ENCODE measurements around the gene BUD23. TPM values are rescaled to one million over a fixed set of nuclear protein-coding genes. Genes with fewer than 3 reads are reported as not detected.

The BUD23 gene
- total RNA-seq, 1 experiment from 2014 or later, result 168 TPM

GRCh38 chr7:73669288-73669701, 14.1 kb upstream of the BUD23 start (continued):
- no peak for TF ChIP-seq JUND (IDR thresholded peaks at IDR 0.05)
- no peak for TF ChIP-seq ZNF274 (IDR thresholded peaks at IDR 0.05; ENCODE audit: low read depth, low read length)

GRCh38 chr7:73669858-73670385, 13.5 kb upstream of the BUD23 start:
- ChIA-PET POLR2A (interaction anchor here (0.9 kb wide), 1 partner anchor 46 kb away, joined by 4 read pairs; the partner anchor contains the start of gene MLXIPL), RAD21 (ENCODE audit: low non-redundant PET in 1 of 2, low total read pairs in 2 of 2, uncharacterized antibody in 2 of 2, unreplicated experiment in 2 of 2) (interaction anchor here in 1 of 2 experiments (1.1 kb wide), 1 partner anchor 63 kb away, joined by 5 read pairs; no protein-coding TSS in a partner anchor), CTCF (interaction anchor here (1.1 to 2.2 kb wide), 3 partner anchors 40 to 65 kb away, joined by 3 to 8 read pairs (median 3); no protein-coding TSS in a partner anchor)
- ATAC-seq (no peak), DNase-seq (ENCODE audit: low read depth, low spot score) (no peak)
- Histone ChIP-seq H3K4me1 (ENCODE audit: control insufficient read depth in 1 of 2, insufficient read depth in 2 of 2, low read length in 2 of 2) (peaks cover 23 to 35% of the 10 kb centered on the region in 2 experiments), H3K4me3 (replicated peaks in 1 of 2; ENCODE audit: low read depth in 1 of 2, low read length in 2 of 2) (no peak overlapping the region), H3K27ac (ENCODE audit: low read depth, low read length) (no peak overlapping the region), H4K20me1 (ENCODE audit: insufficient read depth) (no peaks in the 10 kb centered on the region), H3K36me3 (ENCODE audit: control insufficient read depth in 1 of 2, insufficient read depth in 2 of 2, low read length in 2 of 2) (peaks cover 0 to 5% of the 10 kb centered on the region in 2 experiments; a peak in 1 of 4 replicates), H3K4me2 (ENCODE audit: low read length) (no peak overlapping the region), H2AFZ (ENCODE audit: low read depth, low read length, poor library complexity, severe bottlenecking) (no peak overlapping the region), H3K9me2 (ENCODE audit: insufficient read depth) (no peaks in the 10 kb centered on the region), H3K27me3 (ENCODE audit: insufficient read depth, low read length) (no peaks in the 10 kb centered on the region), H3K9ac (ENCODE audit: low read length) (no peak overlapping the region), H3K79me2 (ENCODE audit: insufficient read depth, low read length) (no peaks in the 10 kb centered on the region), H3K9me3 (ENCODE audit: control insufficient read depth in 1 of 2, insufficient read depth in 1 of 2, low read depth in 1 of 2, low read length in 2 of 2) (no peaks in the 10 kb centered on the region; a peak in 1 of 4 replicates)
- TF ChIP-seq ZNF274 (IDR thresholded peaks at IDR 0.05; ENCODE audit: low read depth, low read length), result no peak
- TF ChIP-seq MAX (IDR thresholded peaks at IDR 0.05), result no peak
- TF ChIP-seq, protein P1, sequence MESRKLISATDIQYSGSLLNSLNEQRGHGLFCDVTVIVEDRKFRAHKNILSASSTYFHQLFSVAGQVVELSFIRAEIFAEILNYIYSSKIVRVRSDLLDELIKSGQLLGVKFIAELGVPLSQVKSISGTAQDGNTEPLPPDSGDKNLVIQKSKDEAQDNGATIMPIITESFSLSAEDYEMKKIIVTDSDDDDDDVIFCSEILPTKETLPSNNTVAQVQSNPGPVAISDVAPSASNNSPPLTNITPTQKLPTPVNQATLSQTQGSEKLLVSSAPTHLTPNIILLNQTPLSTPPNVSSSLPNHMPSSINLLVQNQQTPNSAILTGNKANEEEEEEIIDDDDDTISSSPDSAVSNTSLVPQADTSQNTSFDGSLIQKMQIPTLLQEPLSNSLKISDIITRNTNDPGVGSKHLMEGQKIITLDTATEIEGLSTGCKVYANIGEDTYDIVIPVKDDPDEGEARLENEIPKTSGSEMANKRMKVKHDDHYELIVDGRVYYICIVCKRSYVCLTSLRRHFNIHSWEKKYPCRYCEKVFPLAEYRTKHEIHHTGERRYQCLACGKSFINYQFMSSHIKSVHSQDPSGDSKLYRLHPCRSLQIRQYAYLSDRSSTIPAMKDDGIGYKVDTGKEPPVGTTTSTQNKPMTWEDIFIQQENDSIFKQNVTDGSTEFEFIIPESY (IDR thresholded peaks at IDR 0.05; ENCODE audit: extremely low read depth, insufficient replicate concordance, low read length), result no peak
- TF ChIP-seq EZH2 (IDR thresholded peaks at IDR 0.05), result no peak
- no peak for TF ChIP-seq FOSL1 (IDR thresholded peaks at IDR 0.05; ENCODE audit: low read depth)
- no peak for TF ChIP-seq POLR2A (IDR thresholded peaks at IDR 0.05; ENCODE audit: borderline replicate concordance, extremely low read depth, insufficient read depth, insufficient read length)
- TF ChIP-seq SIN3A (IDR thresholded peaks at IDR 0.05; ENCODE audit: low read depth), result no peak
- TF ChIP-seq, protein P2, sequence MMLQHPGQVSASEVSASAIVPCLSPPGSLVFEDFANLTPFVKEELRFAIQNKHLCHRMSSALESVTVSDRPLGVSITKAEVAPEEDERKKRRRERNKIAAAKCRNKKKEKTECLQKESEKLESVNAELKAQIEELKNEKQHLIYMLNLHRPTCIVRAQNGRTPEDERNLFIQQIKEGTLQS (IDR thresholded peaks at IDR 0.05), result no peak
- TF ChIP-seq CEBPB (IDR thresholded peaks at IDR 0.05; ENCODE audit: low read depth), result no peak
- TF ChIP-seq, protein P3, sequence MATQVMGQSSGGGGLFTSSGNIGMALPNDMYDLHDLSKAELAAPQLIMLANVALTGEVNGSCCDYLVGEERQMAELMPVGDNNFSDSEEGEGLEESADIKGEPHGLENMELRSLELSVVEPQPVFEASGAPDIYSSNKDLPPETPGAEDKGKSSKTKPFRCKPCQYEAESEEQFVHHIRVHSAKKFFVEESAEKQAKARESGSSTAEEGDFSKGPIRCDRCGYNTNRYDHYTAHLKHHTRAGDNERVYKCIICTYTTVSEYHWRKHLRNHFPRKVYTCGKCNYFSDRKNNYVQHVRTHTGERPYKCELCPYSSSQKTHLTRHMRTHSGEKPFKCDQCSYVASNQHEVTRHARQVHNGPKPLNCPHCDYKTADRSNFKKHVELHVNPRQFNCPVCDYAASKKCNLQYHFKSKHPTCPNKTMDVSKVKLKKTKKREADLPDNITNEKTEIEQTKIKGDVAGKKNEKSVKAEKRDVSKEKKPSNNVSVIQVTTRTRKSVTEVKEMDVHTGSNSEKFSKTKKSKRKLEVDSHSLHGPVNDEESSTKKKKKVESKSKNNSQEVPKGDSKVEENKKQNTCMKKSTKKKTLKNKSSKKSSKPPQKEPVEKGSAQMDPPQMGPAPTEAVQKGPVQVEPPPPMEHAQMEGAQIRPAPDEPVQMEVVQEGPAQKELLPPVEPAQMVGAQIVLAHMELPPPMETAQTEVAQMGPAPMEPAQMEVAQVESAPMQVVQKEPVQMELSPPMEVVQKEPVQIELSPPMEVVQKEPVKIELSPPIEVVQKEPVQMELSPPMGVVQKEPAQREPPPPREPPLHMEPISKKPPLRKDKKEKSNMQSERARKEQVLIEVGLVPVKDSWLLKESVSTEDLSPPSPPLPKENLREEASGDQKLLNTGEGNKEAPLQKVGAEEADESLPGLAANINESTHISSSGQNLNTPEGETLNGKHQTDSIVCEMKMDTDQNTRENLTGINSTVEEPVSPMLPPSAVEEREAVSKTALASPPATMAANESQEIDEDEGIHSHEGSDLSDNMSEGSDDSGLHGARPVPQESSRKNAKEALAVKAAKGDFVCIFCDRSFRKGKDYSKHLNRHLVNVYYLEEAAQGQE (IDR thresholded peaks at IDR 0.05; ENCODE audit: low read depth), result no peak
- no peak for TF ChIP-seq SRF (IDR thresholded peaks at IDR 0.05; ENCODE audit: low read depth)
- TF ChIP-seq TCF7L2 (IDR thresholded peaks at IDR 0.05; ENCODE audit: borderline replicate concordance, extremely low read depth, insufficient read depth, insufficient read length), result no peak
- TF ChIP-seq EGR1 (IDR thresholded peaks at IDR 0.05; ENCODE audit: low read depth), result no peak
- TF ChIP-seq ZFX (IDR thresholded peaks at IDR 0.05), result no peak
- no peak for TF ChIP-seq EZH2phosphoT487 (IDR thresholded peaks at IDR 0.05; ENCODE audit: borderline replicate concordance)
- TF ChIP-seq RAD21 (IDR thresholded peaks at IDR 0.05; ENCODE audit: low read depth), result no peak
- TF ChIP-seq JUND (IDR thresholded peaks at IDR 0.05), result no peak
- no TSS peak for BruUV-seq (replicated peaks)
- intact Hi-C loops (cut with micrococcal nuclease), result loop anchor here (2.0 to 10.0 kb wide), 2 partner anchors 45 to 55 kb away; partner anchors contain the start of gene MLXIPL
